Mammary epithelial cell (primary cell): ENCODE data around the gene TASP1.

Experiments
- EZH2 ChIP-seq: IDR thresholded peaks from 2 replicates; pipeline ENCODE4 v1.6.1; 2012; ENCODE audit warnings: low read length, inconsistent platforms, borderline replicate concordance
- TF ChIP-seq, protein P1 (sequence below), 2 donors: IDR thresholded peaks in 1 of 2; conservative IDR thresholded peaks in 1 of 2; 2 replicates each; pipeline ENCODE4 v1.5.1; 2011 to 2012; ENCODE audit warnings: inconsistent platforms in 2 of 2, low read length in 2 of 2, mild to moderate bottlenecking in 2 of 2, control low read depth in 1 of 2, low read depth in 1 of 2; ENCODE audit not compliant: insufficient read depth in 1 of 2; ENCODE audit errors: extremely low read depth in 1 of 2

DNA sequence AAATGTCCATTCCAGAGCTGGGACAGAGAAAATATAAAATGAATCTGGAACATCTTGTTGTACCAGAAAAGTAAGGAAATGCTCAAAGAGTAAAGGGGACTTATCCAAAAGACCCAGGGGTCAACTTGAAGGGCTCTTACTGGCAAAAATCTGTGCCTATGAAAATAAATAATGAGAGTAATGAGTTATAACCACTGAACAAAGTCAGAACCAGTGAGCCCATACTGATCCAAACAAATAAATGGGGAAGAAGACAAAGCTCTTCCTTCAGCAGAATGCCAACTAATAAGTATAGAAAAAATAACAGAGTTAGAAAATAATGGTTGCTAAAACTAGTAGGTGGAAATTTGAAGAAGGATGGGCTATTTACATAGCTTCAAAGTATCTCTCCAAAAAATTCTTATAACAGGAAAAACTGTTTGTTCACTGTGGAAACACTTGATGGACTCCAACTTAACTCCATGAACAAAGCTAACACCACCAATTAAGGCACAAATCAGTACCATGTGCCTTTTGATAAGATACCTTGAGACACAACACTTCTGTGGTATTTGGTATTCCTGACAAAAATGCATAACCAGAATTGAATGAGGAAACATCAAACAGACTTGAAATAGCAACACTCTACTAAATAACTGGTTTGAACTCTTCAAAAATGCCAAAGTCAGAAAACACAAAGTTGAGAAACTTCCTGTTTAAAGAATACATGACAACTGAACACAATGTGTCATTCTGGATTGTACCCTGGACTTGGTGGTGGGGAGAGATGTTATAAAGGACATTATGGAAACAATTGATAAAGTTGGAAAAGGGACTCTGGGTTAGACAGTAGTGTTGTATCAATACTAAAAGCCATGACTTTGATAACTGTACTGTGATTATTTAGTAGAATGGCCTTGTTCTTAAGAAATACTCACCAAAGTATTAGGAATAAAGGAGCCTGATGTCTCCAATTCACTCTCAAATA, 220.2 kb downstream of the TASP1 start:
- TF ChIP-seq, protein P1, sequence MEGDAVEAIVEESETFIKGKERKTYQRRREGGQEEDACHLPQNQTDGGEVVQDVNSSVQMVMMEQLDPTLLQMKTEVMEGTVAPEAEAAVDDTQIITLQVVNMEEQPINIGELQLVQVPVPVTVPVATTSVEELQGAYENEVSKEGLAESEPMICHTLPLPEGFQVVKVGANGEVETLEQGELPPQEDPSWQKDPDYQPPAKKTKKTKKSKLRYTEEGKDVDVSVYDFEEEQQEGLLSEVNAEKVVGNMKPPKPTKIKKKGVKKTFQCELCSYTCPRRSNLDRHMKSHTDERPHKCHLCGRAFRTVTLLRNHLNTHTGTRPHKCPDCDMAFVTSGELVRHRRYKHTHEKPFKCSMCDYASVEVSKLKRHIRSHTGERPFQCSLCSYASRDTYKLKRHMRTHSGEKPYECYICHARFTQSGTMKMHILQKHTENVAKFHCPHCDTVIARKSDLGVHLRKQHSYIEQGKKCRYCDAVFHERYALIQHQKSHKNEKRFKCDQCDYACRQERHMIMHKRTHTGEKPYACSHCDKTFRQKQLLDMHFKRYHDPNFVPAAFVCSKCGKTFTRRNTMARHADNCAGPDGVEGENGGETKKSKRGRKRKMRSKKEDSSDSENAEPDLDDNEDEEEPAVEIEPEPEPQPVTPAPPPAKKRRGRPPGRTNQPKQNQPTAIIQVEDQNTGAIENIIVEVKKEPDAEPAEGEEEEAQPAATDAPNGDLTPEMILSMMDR (conservative IDR thresholded peaks at IDR 0.05 in 1 of 2, IDR thresholded peaks at IDR 0.05 in 1 of 2; ENCODE audit: extremely low read depth in 1 of 2, insufficient read depth in 1 of 2, low read depth in 1 of 2, low read length in 2 of 2), result no peak
- TF ChIP-seq EZH2, result no peak
